NCI-H187 (cell line): ENCODE data around the gene ZNF57.
"Not testable (repeated sequence)": the region's sequence is repeated elsewhere in the genome, so short reads cannot be mapped to it uniquely, and the experiment has no call there.

Experiments
- DNase-seq, 2 experiments: peaks; one replicate each; lab custom pipeline; 2025; lab: John Stamatoyannopoulos, UW

The ZNF57 gene

GRCh38 chr19:2900296-2901252 lies at the start of gene ZNF57:
Gene ZNF57, plus strand, starts transcription at chr19:2900928. Its CDS starts 118 bp downstream, at chr19:2901046.
- peak; percentile 96 to 100 for DNase-seq

- DNase-seq = no peak
Measured at GRCh38 chr19:2852598-2852997, 48.1 kb upstream of the ZNF57 start.

GRCh38 chr19:2853015-2853606 lies 47.6 kb upstream of the ZNF57 start:
- DNase-seq = no peak

- no peak for DNase-seq
Measured at GRCh38 chr19:2854849-2855248, 45.9 kb upstream of the ZNF57 start.

GRCh38 chr19:2856457-2857050 lies 44.2 kb upstream of the ZNF57 start:
- no peak for DNase-seq

- DNase-seq = no peak
Measured at GRCh38 chr19:2858864-2859263, 41.9 kb upstream of the ZNF57 start.

- no peak for DNase-seq
Measured at GRCh38 chr19:2863816-2864215, 36.9 kb upstream of the ZNF57 start.

- no peak for DNase-seq
Measured at GRCh38 chr19:2865334-2866100, 35.2 kb upstream of the ZNF57 start.

- no peak for DNase-seq
Measured at GRCh38 chr19:2866495-2867024, 34.2 kb upstream of the ZNF57 start.

- DNase-seq = no peak
Measured at GRCh38 chr19:2867025-2867991, 33.4 kb upstream of the ZNF57 start, which contains the start of gene ZNF556. Gene ZNF556, plus strand, starts transcription at chr19:2867335. Its CDS starts 87 bp downstream, at chr19:2867422.

GRCh38 chr19:2869618-2870017 lies 31.1 kb upstream of the ZNF57 start:
- no peak for DNase-seq

- DNase-seq = not testable (repeated sequence)
Measured at GRCh38 chr19:2872175-2872574, 28.6 kb upstream of the ZNF57 start.

GRCh38 chr19:2877398-2878331 lies 23.1 kb upstream of the ZNF57 start:
- no peak for DNase-seq

- no peak for DNase-seq
Measured at GRCh38 chr19:2883686-2884439, 16.9 kb upstream of the ZNF57 start.

GRCh38 chr19:2885736-2886135 lies 15.0 kb upstream of the ZNF57 start:
- DNase-seq = no peak

- peak; percentile 16 to 35 for DNase-seq
Measured at GRCh38 chr19:2887391-2887914, 13.3 kb upstream of the ZNF57 start.

GRCh38 chr19:2888731-2889224 lies 11.9 kb upstream of the ZNF57 start:
- DNase-seq = no peak

- DNase-seq = not testable (repeated sequence)
Measured at GRCh38 chr19:2890531-2890930, 10.2 kb upstream of the ZNF57 start.
